Peyer's patch (tissue), 4 donors: ENCODE results near the gene NTSR2. TPM values are rescaled to one million over a fixed set of nuclear protein-coding genes. Genes with fewer than 3 reads are reported as not detected.

ENCODE experiments used
- DNase-seq, 3 donors: peaks; one replicate each; pipeline ENCODE4 v3.0.0-alpha.2; 2017 to 2019
- H3K27ac ChIP-seq, 4 donors: fragments of 200-600 bp; sonication (generic); one replicate each; pipeline ENCODE4 v1.5.1; 2016 to 2019
- H3K27me3 ChIP-seq, 2 donors: fragments of 200-600 bp; sonication (generic); one replicate each; pipeline ENCODE4 v1.5.1; 2019
- H3K36me3 ChIP-seq, 3 donors: fragments of 200-600 bp; sonication (generic); one replicate each; pipeline ENCODE4 v1.5.1; 2016 to 2019
- H3K4me1 ChIP-seq, 4 donors: fragments of 200-600 bp; sonication (generic); one replicate each; pipeline ENCODE4 v1.5.1; 2016 to 2019
- H3K4me3 ChIP-seq, 4 donors: fragments of 200-600 bp; sonication (generic); 1 replicate in 3 of 4; 2 replicates in 1 of 4; pipeline ENCODE4 v1.5.1; 2016 to 2019; ENCODE audit warnings: mild to moderate bottlenecking in 1 of 4
- H3K9me3 ChIP-seq, 4 donors: fragments of 200-600 bp; sonication (generic); one replicate each; pipeline ENCODE4 v1.5.1; 2016 to 2019; ENCODE audit warnings: mild to moderate bottlenecking in 1 of 4
- CTCF ChIP-seq, 6 experiments: fragments of 450-650 bp in 4 of 6; fragments of 200-600 bp in 2 of 6; sonication (generic) in 1 of 6; IDR thresholded peaks; one replicate each; pipeline ENCODE4 v1.5.1; 2017 to 2019; ENCODE audit warnings: antibody characterized with exemption in 6 of 6, mild to moderate bottlenecking in 3 of 6, moderate library complexity in 1 of 6
- POLR2A ChIP-seq, 2 donors: fragments of 450-650 bp; IDR thresholded peaks; one replicate each; pipeline ENCODE4 v1.5.1; 2017; ENCODE audit warnings: antibody characterized with exemption in 2 of 2, mild to moderate bottlenecking in 2 of 2, moderate library complexity in 2 of 2
- total RNA-seq, 4 donors: library from RNA; depleted of rRNA; stranded (reverse); fragments of >200 nt; gene quantifications; one replicate each; pipeline ENCODE4 v1.1.0, GENCODE V29; 2016

NTSR2 gene
- total RNA-seq, 4 donors from 2014 or later, result not detected

GRCh38 chr2:11628675-11629074 lies 41.3 kb downstream of the NTSR2 start:
- no peak overlapping the region for H3K4me3 ChIP-seq
- no peaks in the 10 kb centered on the region for H3K27me3 ChIP-seq
- H3K27ac ChIP-seq, result no peak overlapping the region
- no peaks in the 10 kb centered on the region for H3K4me1 ChIP-seq
- no peak for DNase-seq
- H3K9me3 ChIP-seq, result no peaks in the 10 kb centered on the region
- TF ChIP-seq CTCF (IDR thresholded peaks at IDR 0.05) (no peak), POLR2A (IDR thresholded peaks at IDR 0.05) (no peak)
- H3K36me3 ChIP-seq, result no peaks in the 10 kb centered on the region

GRCh38 chr2:11625671-11626070 lies 44.3 kb downstream of the NTSR2 start:
- Histone ChIP-seq H3K9me3 (no peaks in the 10 kb centered on the region), H3K36me3 (no peaks in the 10 kb centered on the region), H3K27ac (no peak overlapping the region), H3K27me3 (no peaks in the 10 kb centered on the region), H3K4me1 (no peaks in the 10 kb centered on the region), H3K4me3 (no peak overlapping the region)
- no peak for TF ChIP-seq CTCF (IDR thresholded peaks at IDR 0.05)
- TF ChIP-seq POLR2A (IDR thresholded peaks at IDR 0.05), result no peak
- DNase-seq, result no peak

- DNase-seq, result peak in 1 of 3 donors; percentile 17
- H3K36me3 ChIP-seq, result no peaks in the 10 kb centered on the region
- H3K27me3 ChIP-seq, result no peaks in the 10 kb centered on the region
- no peak overlapping the region for H3K27ac ChIP-seq
- H3K4me1 ChIP-seq, result no peaks in the 10 kb centered on the region
- H3K4me3 ChIP-seq, result no peak overlapping the region
- H3K9me3 ChIP-seq, result no peaks in the 10 kb centered on the region
- TF ChIP-seq CTCF (IDR thresholded peaks at IDR 0.05), result no peak
- TF ChIP-seq POLR2A (IDR thresholded peaks at IDR 0.05), result no peak
Observed at GRCh38 chr2:11624893-11625292, 45.1 kb downstream of the NTSR2 start.

- H3K4me1 ChIP-seq, result no peaks in the 10 kb centered on the region
- H3K27me3 ChIP-seq, result no peaks in the 10 kb centered on the region
- H3K9me3 ChIP-seq, result no peaks in the 10 kb centered on the region
- no peaks in the 10 kb centered on the region for H3K36me3 ChIP-seq
- H3K27ac ChIP-seq, result no peak overlapping the region
- DNase-seq, result no peak
- H3K4me3 ChIP-seq, result no peak overlapping the region
- TF ChIP-seq POLR2A (IDR thresholded peaks at IDR 0.05), result no peak
- no peak for TF ChIP-seq CTCF (IDR thresholded peaks at IDR 0.05)
Observed at GRCh38 chr2:11622611-11623010, 47.4 kb downstream of the NTSR2 start.

GRCh38 chr2:11621410-11621809 lies 48.6 kb downstream of the NTSR2 start:
- DNase-seq, result no peak
- TF ChIP-seq CTCF (IDR thresholded peaks at IDR 0.05) (no peak), POLR2A (IDR thresholded peaks at IDR 0.05) (no peak)
- no peaks in the 10 kb centered on the region for H3K9me3 ChIP-seq
- H3K27me3 ChIP-seq, result no peaks in the 10 kb centered on the region
- H3K4me3 ChIP-seq, result no peak overlapping the region
- no peaks in the 10 kb centered on the region for H3K36me3 ChIP-seq
- no peaks in the 10 kb centered on the region for H3K4me1 ChIP-seq
- H3K27ac ChIP-seq, result no peak overlapping the region

GRCh38 chr2:11618708-11619062 lies 51.3 kb downstream of the NTSR2 start:
- Histone ChIP-seq H3K4me1 (no peaks in the 10 kb centered on the region), H3K9me3 (no peaks in the 10 kb centered on the region), H3K4me3 (no peak overlapping the region), H3K36me3 (no peaks in the 10 kb centered on the region), H3K27me3 (no peaks in the 10 kb centered on the region), H3K27ac (no peak overlapping the region)
- TF ChIP-seq POLR2A (IDR thresholded peaks at IDR 0.05) (no peak), CTCF (IDR thresholded peaks at IDR 0.05) (no peak)
- DNase-seq, result no peak
